Left ventricle myocardium superior (tissue), 1 donor: Measurements from ENCODE around the gene AP2S1. TPM values are rescaled to one million over a fixed set of nuclear protein-coding genes. Genes with fewer than 3 reads are reported as not detected.
"Not testable (repeated sequence)": the region's sequence is repeated elsewhere in the genome, so short reads cannot be mapped to it uniquely, and the experiment has no call there.

Source experiments
- ATAC-seq: fragments of 200-7000 bp; cut with Tn5 transposase; one replicate; pipeline ENCODE4 v1.9.1; 2020; ENCODE audit warnings: mild to moderate bottlenecking, moderate library complexity
- DNase-seq: peaks from one replicate; pipeline ENCODE4 v3.0.0-alpha.2; 2020
- intact Hi-C: fragments of 100-400 bp; cut with micrococcal nuclease; formaldehyde crosslinking; loops from one replicate; pipeline ENCODE4 v1.11.0; 2022
- total RNA-seq: library from RNA; stranded (reverse); fragmentation: NEBNext Ultra II Directional; extraction: Animal tissue kit (Norgen Biotek cat#: 25700); gene quantifications from one replicate; pipeline ENCODE4 v1.2.1, GENCODE V29; 2021
- donor health status: DM: no; HTN: yes; CAD: no; lungs with severe emphysema.

AP2S1 gene
- total RNA-seq, 1 donor from 2014 or later: 85.2 TPM

DNA sequence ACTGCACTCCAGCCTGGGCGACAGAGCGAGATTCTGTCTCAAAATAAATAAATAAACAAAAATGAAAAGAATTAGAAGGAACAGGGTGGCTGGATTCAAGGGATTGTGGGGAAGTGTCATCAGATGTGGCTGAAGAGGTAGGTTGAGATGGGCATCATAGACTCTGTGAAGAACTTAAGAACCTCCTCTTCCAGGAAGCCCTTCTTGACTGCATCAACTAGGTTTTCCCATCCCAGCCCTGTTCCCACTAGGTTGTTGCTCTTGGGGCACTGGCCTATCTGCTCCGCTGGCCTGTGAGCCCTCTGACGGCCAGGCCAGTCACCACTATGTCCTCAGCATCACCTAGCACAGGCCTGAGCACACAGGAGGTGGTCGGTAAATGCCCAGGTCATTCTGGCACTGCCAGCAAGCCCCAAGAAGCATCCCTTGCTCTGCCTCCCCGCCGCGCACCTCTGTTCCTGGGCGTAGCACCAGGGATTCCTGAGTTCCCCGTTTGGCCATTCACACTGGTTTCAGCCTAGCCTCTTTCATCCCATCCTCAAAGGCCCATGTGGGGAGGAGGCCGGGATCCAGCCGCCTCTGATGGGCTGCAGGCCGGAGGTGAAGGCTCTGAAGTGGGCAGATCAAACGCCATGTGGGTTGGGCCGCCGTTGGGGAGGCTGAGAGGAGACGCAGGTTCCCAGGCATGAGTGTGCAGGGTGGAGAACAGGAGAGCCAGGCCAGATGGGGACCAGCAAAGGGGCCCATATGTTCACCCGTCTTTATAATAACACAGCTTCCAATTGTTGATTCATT lies 34.6 kb downstream of the AP2S1 start:
- intact Hi-C loops: no loop called here
- ATAC-seq: no peak

DNA sequence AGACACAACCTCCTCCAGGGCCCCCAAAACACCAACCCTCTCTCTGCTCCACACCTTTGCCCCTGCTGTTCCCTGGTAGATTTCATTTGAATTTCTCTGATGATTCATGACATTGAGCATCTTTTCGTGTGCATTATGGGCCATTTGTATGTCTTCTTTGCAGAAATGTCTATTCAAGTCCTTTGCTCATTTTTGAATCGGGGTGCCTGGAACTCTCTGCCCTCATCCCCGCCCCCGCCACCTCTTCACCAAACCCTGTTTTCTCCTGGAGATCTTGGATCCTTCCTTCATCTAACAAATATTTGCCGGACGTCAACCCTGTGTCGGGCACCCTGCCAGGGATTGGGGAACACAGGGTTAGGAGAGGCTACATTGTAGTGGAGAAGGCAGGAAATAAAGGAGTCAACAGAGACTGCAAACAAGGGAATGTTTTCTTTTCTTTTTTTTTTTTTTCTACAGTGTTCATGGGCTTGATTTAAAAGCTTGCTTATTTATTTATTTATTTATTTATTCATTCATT lies 36.7 kb downstream of the AP2S1 start:
- peak; percentile 77 for DNase-seq
- intact Hi-C loops: no loop called here
- ATAC-seq: peak; percentile 78

More for the DNA sequence above, 34.6 kb downstream of the AP2S1 start:
- no peak for DNase-seq

DNA sequence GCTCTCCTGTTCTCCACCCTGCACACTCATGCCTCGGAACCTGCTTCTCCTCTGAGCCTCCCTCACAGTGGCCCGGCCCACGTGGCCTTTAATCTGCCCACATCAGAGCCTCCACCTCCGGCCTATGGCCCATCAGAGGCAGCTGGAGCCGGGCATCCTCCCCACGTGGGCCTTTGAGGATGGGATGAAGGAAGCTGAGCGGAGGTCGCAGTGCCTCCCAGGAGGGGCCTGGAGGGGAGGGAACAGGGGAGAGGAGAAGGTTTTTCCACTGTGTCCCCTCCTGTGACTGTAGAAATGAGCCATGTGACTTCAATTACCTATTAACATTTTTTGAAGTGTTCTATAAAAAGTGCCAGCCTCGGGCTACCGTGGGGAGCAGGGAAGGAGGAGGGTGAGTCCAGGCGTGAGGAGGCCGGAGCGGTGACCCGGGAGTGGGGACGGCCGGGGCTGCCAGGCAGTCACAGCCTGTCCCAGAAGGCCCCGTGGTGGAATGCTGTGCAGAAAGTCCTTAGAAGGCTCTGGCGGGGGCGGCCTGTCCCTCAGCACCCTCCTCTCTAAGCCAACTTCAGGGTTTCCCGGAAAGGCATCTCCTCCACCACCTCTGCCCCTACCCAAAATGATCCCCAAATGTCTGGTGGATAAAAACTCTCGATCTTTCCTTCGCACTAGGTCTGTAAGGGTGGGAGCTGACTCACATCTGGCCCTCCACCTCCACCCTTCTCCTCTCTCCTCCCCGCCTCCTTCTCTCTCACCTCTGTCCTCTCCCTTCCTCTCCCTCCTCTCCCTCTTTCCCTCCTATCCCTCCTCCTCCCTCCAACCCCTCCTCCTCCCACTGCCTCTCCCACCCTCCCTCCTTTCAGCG lies 37.4 kb downstream of the AP2S1 start:
- ATAC-seq (peak; percentile 60), DNase-seq (no peak)
- intact Hi-C loops: no loop called here

DNA sequence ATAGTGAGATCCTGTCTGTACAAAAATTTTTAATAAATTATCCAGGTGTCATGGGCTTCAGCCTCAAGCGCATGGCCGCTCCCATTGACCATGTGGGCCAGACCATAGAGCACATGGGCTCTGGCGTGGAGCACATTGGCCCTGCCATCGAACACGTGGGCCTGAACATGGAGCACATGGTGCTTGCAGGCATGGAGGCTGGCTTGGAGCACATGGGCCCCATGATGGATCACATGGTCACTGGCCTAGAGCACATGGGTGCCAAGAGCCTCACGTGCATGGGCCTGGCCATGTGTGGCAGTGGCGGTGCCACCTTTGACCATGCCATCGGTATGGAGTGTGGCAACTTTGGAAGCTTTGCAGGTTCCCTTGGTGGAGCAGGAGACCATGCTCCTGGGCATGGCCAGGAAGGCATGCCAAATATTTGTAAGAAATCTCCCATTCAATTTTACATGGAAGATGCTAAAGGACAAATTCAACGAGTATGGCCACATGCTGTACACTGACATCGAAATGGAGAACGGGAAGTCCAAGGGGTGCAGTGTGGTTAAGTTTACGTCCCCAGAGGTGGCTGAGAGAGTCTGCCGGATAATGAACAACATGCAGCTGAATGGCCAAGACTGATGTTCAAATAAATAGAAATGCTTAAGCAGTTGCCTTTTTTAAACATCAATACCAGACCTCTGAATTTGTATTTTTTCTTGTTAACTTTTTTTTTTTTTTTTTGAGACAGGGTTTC lies 40.9 kb downstream of the AP2S1 start:
- intact Hi-C loops: no loop called here
- ATAC-seq (no peak), DNase-seq (no peak)

DNA sequence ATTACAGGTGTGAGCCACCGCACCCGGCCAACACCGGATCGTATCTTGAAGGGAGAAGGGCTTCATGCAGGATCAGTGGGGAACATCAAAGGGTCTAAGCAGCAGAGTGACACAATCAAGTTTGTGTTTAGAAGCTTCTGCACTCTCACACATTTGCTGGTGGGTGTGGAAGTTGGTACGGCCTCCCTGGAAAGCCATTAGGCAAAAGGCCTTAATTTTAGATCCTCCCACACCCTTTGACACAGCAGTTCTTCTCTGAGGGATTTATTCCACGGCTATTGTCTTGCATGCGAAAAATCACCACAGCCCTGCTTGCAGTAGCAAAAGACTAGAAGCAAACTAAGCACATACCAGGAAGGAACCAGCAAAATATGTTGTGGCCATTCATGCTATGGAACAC lies 44.0 kb downstream of the AP2S1 start:
- intact Hi-C loops: no loop called here
- ATAC-seq (no peak), DNase-seq (no peak)

DNA sequence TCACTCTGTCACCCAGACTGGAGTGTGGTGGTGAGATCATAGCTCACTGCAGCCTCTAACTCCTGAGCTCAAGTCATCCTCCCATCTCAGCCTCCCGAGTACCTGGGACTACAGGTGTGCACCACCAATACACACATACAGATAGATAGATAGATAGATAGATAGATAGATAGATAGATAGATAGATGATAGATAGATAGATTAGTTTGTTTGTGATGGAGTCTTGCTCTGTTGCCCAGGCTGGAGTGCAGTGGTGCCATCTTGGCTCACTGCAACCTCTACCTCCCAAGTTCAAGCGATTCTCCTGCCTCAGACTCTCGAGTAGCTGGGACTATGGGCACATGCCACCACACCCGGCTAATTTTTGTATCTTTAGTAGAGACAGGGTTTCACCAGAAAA lies 46.2 kb downstream of the AP2S1 start:
- intact Hi-C loops, ATAC-seq, DNase-seq: not testable (repeated sequence)

DNA sequence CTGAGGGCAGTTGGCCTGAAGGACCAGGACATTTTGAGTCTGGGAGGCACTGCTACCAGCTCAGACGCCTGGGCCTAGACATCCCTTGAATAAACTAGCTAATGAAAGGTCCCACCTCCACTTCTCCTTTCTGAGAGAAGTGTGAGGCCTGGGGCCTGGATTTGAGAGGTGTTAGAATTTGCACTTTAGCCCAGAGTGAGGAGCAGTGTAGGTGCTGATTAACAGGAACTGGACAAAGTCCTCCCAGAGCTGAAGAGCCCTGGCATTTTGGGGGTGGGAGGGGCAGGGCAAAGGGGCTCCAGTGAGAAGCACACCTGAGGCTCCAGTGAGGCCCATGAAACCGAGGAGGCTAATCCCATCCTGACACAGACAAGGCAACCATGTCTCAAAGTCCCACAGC lies 47.1 kb downstream of the AP2S1 start:
- DNase-seq (no peak), ATAC-seq (no peak)
- intact Hi-C loops: no loop called here

DNA sequence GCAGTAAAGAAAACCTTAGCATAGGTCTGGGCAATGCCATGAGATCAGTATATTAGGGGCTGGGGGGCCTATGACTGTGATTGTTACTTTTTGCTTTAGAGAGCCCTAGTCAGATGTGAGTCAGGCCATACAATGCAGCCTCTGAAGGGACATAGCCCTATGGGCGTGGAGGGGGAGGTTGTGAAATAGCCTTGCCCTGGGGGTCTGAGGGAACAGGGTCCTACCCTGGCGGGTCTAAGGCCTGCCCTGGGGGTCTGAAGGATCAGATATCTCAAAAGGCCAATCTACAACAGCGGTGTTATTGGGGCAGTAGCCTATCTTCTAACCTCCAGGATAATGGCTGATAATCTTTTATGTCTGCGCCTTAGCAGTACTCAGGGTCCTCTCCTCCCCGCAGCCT lies 48.5 kb downstream of the AP2S1 start:
- ATAC-seq (no peak), DNase-seq (no peak)
- intact Hi-C loops: no loop called here

DNA sequence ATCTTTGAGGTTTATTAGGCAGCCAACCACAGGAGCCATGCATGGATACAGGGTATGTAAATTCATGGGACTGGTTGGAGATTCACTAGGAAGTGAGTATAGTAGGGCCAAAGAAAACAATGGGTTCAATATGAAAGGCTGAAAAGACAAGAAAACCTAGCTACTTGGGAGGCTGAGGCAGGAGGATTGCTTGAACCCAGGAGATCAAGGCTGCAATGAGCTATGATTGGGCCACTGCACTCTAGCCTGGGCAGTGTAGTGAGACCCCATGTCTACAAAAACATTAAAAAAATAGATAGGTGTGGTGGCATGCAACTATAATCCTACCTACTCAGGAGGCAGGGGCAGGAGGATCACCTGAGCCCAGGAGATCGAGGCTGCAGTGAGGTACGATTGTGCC lies 51.9 kb downstream of the AP2S1 start:
- ATAC-seq: no peak
- DNase-seq: no peak
- intact Hi-C loops: no loop called here

DNA sequence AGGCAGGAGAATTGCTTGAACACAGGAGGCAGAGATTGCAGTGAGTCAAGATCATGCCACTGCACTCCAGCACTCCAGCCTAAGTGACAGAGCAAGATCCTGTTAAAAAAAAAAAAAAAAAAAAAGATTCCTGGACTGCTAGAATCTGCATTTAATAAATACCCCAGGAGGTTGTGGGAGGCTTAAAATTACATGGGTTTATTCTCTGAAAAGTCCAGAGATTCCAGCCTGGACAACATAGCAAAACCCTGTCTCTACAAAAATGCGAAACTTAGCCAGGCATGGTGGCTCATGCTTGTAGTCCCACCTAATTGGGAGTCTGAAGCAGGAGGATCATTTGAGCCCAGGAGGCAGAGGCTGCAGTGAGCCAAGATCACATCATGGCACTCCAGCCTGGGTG lies 52.8 kb downstream of the AP2S1 start:
- no peak for ATAC-seq
- DNase-seq: no peak
- intact Hi-C loops: no loop called here

DNA sequence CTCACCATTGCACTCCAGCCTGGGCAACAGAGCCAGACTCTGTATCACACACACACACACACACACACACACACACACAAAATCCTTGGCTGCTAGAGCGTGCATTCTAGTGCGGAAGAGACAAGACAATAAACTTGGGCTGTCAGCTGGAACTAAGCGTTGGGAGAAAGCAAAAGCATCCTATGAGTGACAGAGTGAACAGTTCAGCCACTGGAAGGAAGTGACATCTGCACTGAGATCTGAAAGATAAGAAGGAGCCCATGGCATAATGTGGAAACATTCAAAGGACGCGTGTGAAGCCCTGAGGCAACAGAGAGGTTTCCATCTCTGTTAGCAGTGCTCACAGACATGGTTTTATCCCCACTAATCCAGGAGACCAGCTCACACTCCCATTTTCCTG lies 58.7 kb downstream of the AP2S1 start:
- intact Hi-C loops: no loop called here
- ATAC-seq (no peak), DNase-seq (no peak)

DNA sequence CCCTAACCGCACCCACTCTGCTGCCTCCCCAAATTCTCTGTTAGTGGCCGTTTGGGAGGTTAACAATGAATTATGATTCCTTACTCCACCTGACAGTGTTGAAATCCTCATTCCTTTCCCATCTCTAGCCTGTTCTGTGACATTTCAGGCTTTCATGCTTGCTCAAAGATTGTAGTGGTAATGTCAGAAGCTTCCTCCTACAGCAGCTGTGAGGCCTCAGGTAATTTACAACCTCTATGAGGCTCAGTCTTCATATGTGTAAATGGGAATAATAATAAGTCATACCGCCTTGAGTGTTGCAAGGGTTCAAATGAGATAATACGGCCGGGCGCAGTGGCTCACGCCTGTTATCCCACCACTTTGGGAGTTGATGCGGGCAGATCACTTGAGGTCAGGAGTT lies 61.3 kb downstream of the AP2S1 start:
- DNase-seq (no peak), ATAC-seq (no peak)
- intact Hi-C loops: no loop called here

DNA sequence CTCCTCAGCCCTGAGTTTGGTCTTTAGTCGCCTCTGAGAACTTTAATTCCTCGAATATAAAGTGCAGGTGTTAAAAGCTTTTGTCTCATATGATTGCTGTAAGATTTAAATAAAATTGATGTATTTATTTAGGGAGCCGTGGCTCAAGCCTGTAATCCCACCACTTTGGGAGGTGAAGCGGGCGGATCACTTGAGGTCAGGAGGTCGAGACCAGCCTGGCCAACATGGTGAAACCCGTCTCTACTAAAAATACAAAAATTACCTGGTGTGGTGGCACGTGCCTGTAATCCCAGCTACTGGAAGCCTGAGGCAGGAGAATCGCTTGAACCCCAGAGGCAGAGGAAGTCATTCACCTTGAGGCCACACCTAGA lies 61.7 kb downstream of the AP2S1 start:
- intact Hi-C loops: no loop called here
- no peak for ATAC-seq
- no peak for DNase-seq

DNA sequence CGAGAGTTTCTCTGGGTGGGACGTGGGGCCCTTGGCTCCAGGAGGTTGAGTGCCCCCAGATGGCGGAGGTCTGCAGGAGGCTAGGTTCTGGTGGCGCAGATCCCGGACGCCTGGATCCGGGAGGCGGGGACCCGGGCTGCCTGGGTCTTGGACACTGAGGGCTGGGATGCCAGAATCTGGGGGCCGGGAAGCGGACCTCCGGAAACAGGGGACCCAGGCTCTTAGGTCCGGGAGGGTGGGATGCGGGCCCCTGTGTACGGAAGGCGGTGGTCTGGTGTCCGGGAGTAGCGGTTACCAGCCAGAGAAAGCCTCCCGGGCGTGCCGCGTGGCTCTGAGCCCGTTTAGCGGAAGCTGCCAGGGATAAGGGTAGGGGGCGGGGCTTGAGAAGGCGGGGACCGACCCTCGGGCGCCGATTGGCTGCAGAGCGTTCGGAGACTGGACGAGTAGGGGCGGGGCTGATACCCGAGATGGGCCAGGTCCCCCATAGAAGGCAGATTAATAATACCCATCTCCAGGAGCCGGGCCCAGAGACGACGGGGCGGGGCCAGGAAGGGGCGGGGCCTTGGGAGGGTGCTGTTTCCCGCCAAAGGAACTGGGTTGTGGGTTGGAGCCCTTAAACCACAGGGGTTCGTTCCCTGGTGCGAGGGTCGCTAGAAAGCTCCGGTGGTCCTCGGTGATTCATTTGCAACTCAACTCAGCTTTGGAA lies 62.2 kb downstream of the AP2S1 start, which contains the start of gene SLC1A5:
Gene SLC1A5 (minus strand): TSS at position 333 of the 706 bp plus-strand sequence. CDS start 629 bp downstream, outside the sequence.
- intact Hi-C loops: no loop called here
- DNase-seq (peak; percentile 97), ATAC-seq (peak; percentile 89)

Other genes starting within 250 kb of the AP2S1 start
- 323 TPM for gene CALM3, start 249.5 kb downstream of the AP2S1 start, total RNA-seq
- gene PTGIR, start 225.8 kb downstream of the AP2S1 start, total RNA-seq: 3.0 TPM
- gene GNG8, start 214.6 kb downstream of the AP2S1 start, total RNA-seq: not detected
- gene DACT3, start 189.7 kb downstream of the AP2S1 start, total RNA-seq: 14.1 TPM
- 9.3 TPM for gene PRKD2, start 133.7 kb downstream of the AP2S1 start, total RNA-seq
- gene FKRP, start 104.8 kb downstream of the AP2S1 start, total RNA-seq: 15.3 TPM
- 49.0 TPM for gene STRN4, start 104.4 kb downstream of the AP2S1 start, total RNA-seq
- 6.9 TPM for gene SLC1A5, start 62.3 kb downstream of the AP2S1 start, total RNA-seq
- gene ARHGAP35, start 10.2 kb upstream of the AP2S1 start, total RNA-seq: 69.7 TPM
- gene NPAS1, start 169.0 kb upstream of the AP2S1 start, total RNA-seq: 0.32 TPM
- 31.6 TPM for gene TMEM160, start 197.8 kb upstream of the AP2S1 start, total RNA-seq